GM12801 (cell line): ENCODE data around the gene FAM83B.

Source experiments
- CTCF ChIP-seq: IDR thresholded peaks from one replicate; pipeline ENCODE4 v1.5.1; 2011; ENCODE audit warnings: control low read depth; ENCODE audit not compliant: insufficient read length; ENCODE audit errors: extremely low read depth

FAM83B gene

GRCh38 chr6:54893818-54894217 is 47.2 kb downstream of the FAM83B start:
- TF ChIP-seq CTCF: no peak

GRCh38 chr6:54896302-54896701 is 49.7 kb downstream of the FAM83B start:
- TF ChIP-seq CTCF: no peak

- no peak for TF ChIP-seq CTCF
Observed at GRCh38 chr6:54897462-54898189, 51.1 kb downstream of the FAM83B start.

- TF ChIP-seq CTCF: no peak
Observed at GRCh38 chr6:54898767-54899166, 52.2 kb downstream of the FAM83B start.

GRCh38 chr6:54899442-54899841 is 52.9 kb downstream of the FAM83B start:
- TF ChIP-seq CTCF: no peak

- no peak for TF ChIP-seq CTCF
Observed at GRCh38 chr6:54899986-54900385, 53.4 kb downstream of the FAM83B start.

- no peak for TF ChIP-seq CTCF
Observed at GRCh38 chr6:54900666-54901065, 54.1 kb downstream of the FAM83B start.
